Transverse colon (tissue), 4 donors: ENCODE results near the gene NAA30. TPM values are rescaled to one million over a fixed set of nuclear protein-coding genes. Genes with fewer than 3 reads are reported as not detected.

Experiments
- DNase-seq: peaks from one replicate; pipeline ENCODE4 v3.0.0-alpha.2; 2019
- H3K27ac ChIP-seq, 4 donors: fragments of 200-600 bp; sonication (generic); 2 replicates each; pipeline ENCODE4 v1.5.1; 2016 to 2018; ENCODE audit warnings: inconsistent platforms in 4 of 4
- H3K27me3 ChIP-seq: fragments of 200-600 bp; sonication (generic); 2 replicates; pipeline ENCODE4 v1.5.1; 2017; ENCODE audit warnings: inconsistent platforms
- H3K36me3 ChIP-seq, 4 donors: fragments of 200-600 bp; sonication (generic); 2 replicates each; pipeline ENCODE4 v1.5.1; 2017 to 2019; ENCODE audit warnings: inconsistent platforms in 4 of 4
- H3K4me1 ChIP-seq, 4 donors: fragments of 200-600 bp; sonication (generic); 2 replicates each; pipeline ENCODE4 v1.5.1; 2017 to 2020; ENCODE audit warnings: inconsistent platforms in 4 of 4
- H3K4me3 ChIP-seq, 4 donors: fragments of 200-600 bp; sonication (generic); 1 replicate in 1 of 4; 2 replicates in 3 of 4; pipeline versions ENCODE4 v1.5.1 to v1.6.1; 2017 to 2019; ENCODE audit warnings: inconsistent platforms in 4 of 4
- H3K9me3 ChIP-seq, 2 donors: fragments of 200-600 bp; sonication (generic); 2 replicates each; pipeline ENCODE4 v1.5.1; 2017 to 2019; ENCODE audit warnings: inconsistent platforms in 2 of 2
- EP300 ChIP-seq: sonication (generic); formaldehyde crosslinking; IDR thresholded peaks from one replicate; pipeline ENCODE4 v1.6.1; 2017; ENCODE audit warnings: antibody characterized with exemption, low read depth
- POLR2A ChIP-seq: fragments of 450-650 bp; IDR thresholded peaks from one replicate; pipeline ENCODE4 v1.6.1; 2016; ENCODE audit warnings: antibody characterized with exemption, mild to moderate bottlenecking, moderate library complexity
- POLR2AphosphoS5 ChIP-seq, 3 donors: sonication (generic); formaldehyde crosslinking; IDR thresholded peaks; one replicate each; pipeline ENCODE4 v1.6.1; 2016; ENCODE audit warnings: antibody characterized with exemption in 3 of 3
- WGBS, 2 donors: methylation state at CpG; one replicate each; pipeline ENCODE4 v1.1.5; 2018; ENCODE audit warnings: low coverage in 1 of 2; 5-methylcytosine and 5-hydroxymethylcytosine counted together
- in situ Hi-C, 4 donors: fragments of 200-750 bp; cut with MboI; loops; one replicate each; pipeline versions ENCODE4 v1.15.0 to v1.15.1; 2017; ENCODE audit warnings: low sequenced_read_pairs in 3 of 4, low pct_ligation_motif_present in 1 of 4, low pct_unique_long_range_greater_than_20kb in 1 of 4
- intact Hi-C: fragments of 100-400 bp; cut with DNase I; formaldehyde crosslinking; loops from one replicate; pipeline ENCODE4 v1.15.1; 2023; ENCODE audit warnings: low total_unique reads
- total RNA-seq, 4 donors: library from RNA; depleted of rRNA; stranded (reverse); fragments of >200 nt; gene quantifications; one replicate each; pipeline ENCODE4 v1.1.0, GENCODE V29; 2016
- TF ChIP-seq, protein P1 (sequence below), 5 experiments: fragments of 200-600 bp in 3 of 5; fragments of 450-650 bp in 2 of 5; sonication (generic) in 3 of 5; IDR thresholded peaks; 1 replicate in 2 of 5; 2 replicates in 3 of 5; pipeline ENCODE4 v1.5.1; 2016 to 2017; ENCODE audit warnings: antibody characterized with exemption in 5 of 5, inconsistent platforms in 3 of 5, mild to moderate bottlenecking in 2 of 5, moderate library complexity in 1 of 5

Gene NAA30
- total RNA-seq, 4 donors from 2014 or later = 4.4 to 16.5 (median 12.0) TPM

DNA sequence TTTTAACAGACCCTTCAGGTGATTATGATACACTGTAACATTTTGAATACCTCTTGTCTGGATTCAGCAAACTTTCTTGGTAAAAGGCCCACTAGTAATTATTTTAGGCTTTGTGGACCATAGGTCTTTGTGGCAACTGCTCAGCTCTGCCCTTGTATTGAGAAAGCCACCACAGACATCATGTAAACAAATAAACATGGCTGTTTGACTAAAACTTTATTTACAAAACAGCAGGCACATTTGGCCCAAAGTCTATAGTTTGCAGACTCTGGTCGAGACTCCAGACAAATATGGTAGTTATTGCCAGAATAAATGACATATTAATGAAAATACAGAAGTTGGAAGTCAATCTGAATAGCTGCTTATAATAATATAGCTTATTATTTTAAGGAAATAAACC, 18.2 kb downstream of the NAA30 start:
- H3K27me3 ChIP-seq = no peaks in the 10 kb centered on the region
- H3K4me3 ChIP-seq = no peak overlapping the region
- 71 to 89% methylated on average over 1 of the region's 1 CpG for WGBS, 2 donors
- intact Hi-C loops = no loop called here
- in situ Hi-C loops = no loop called here
- no peak overlapping the region for H3K27ac ChIP-seq
- DNase-seq = no peak
- H3K36me3 ChIP-seq = peaks cover 0 to 18% (median 4%) of the 10 kb centered on the region in 4 donors
- H3K9me3 ChIP-seq = no peaks in the 10 kb centered on the region
- H3K4me1 ChIP-seq = no peaks in the 10 kb centered on the region
- TF ChIP-seq POLR2AphosphoS5 (IDR thresholded peaks at IDR 0.05) (no peak), EP300 (no peak), POLR2A (no peak)
- TF ChIP-seq, protein P1, sequence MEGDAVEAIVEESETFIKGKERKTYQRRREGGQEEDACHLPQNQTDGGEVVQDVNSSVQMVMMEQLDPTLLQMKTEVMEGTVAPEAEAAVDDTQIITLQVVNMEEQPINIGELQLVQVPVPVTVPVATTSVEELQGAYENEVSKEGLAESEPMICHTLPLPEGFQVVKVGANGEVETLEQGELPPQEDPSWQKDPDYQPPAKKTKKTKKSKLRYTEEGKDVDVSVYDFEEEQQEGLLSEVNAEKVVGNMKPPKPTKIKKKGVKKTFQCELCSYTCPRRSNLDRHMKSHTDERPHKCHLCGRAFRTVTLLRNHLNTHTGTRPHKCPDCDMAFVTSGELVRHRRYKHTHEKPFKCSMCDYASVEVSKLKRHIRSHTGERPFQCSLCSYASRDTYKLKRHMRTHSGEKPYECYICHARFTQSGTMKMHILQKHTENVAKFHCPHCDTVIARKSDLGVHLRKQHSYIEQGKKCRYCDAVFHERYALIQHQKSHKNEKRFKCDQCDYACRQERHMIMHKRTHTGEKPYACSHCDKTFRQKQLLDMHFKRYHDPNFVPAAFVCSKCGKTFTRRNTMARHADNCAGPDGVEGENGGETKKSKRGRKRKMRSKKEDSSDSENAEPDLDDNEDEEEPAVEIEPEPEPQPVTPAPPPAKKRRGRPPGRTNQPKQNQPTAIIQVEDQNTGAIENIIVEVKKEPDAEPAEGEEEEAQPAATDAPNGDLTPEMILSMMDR (IDR thresholded peaks at IDR 0.05) = no peak

DNA sequence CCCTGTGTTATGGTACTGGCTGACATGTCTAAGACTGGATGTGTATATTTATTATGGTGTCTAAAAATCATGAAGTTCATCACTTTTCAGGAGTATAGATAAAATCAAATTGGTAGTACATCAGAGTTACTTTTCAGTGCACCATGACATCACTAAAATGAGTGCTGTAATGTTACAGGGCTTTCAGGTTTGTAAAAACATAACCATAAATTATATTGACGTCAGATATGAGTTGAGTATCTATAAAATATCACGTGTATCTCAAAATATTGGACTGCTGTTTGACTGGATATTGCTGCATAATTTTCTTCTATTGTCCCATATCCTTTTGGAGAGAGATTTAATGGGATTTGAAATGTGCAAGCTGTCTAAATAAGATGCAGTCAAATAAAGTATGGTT, 22.0 kb downstream of the NAA30 start:
- H3K4me3 ChIP-seq = no peak overlapping the region
- TF ChIP-seq, protein P1 (IDR thresholded peaks at IDR 0.05) = no peak
- TF ChIP-seq EP300 = no peak
- TF ChIP-seq POLR2A = no peak
- no peak for TF ChIP-seq POLR2AphosphoS5 (IDR thresholded peaks at IDR 0.05)
- 27 to 38% methylated on average over 2 of the region's 2 CpGs for WGBS, 2 donors
- in situ Hi-C loops = no loop called here
- DNase-seq = no peak
- H3K4me1 ChIP-seq = no peaks in the 10 kb centered on the region
- H3K36me3 ChIP-seq = no peaks in the 10 kb centered on the region
- intact Hi-C loops = no loop called here
- no peaks in the 10 kb centered on the region for H3K9me3 ChIP-seq
- no peak overlapping the region for H3K27ac ChIP-seq
- no peaks in the 10 kb centered on the region for H3K27me3 ChIP-seq

DNA sequence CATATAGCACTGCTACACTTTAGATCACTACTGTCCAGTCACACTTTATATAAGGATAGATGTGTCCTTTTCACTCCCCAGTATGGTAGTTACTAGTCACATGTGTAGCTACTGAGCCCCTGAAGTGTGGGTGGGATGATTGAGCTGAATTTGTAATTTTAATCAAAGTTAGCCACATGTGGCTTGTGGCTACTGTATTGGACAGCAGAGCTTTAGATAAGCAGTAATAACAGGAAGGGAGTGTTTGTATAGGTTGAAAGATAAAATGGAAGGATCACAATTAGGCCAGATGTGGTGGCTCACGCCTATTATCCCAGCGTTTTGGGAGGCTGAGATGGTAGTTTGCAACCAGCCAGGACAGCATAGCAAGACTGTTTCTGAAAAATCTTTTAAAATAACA, 23.5 kb downstream of the NAA30 start:
- Histone ChIP-seq H3K9me3 (no peaks in the 10 kb centered on the region), H3K4me1 (no peaks in the 10 kb centered on the region), H3K4me3 (no peak overlapping the region), H3K27me3 (no peaks in the 10 kb centered on the region), H3K27ac (no peak overlapping the region), H3K36me3 (no peaks in the 10 kb centered on the region)
- no peak for DNase-seq
- in situ Hi-C loops = no loop called here
- TF ChIP-seq POLR2A (no peak), POLR2AphosphoS5 (IDR thresholded peaks at IDR 0.05) (no peak), EP300 (no peak)
- TF ChIP-seq, protein P1 (IDR thresholded peaks at IDR 0.05) = no peak
- intact Hi-C loops = no loop called here
- WGBS, 2 donors = 83 to 90% methylated on average over 2 of the region's 2 CpGs

DNA sequence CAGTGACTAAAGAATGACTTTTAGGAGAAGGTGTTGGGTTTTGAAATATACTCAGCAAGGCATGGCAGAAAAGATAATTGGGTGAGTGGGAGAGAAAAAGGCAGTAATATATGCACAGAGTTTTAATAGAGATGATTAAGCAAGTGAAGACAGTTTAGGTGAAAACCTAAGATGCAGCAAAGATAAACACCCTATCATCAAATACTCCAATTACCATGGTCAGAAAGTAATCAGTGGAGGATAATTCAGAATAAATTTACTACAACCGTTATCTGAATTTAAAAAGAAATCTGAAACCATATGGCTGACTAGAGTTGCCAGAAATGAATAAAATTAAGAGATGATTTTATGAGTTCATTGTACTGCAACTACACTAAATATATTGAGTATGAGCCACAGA, 26.8 kb downstream of the NAA30 start:
- no peaks in the 10 kb centered on the region for H3K27me3 ChIP-seq
- no peaks in the 10 kb centered on the region for H3K36me3 ChIP-seq
- no peak overlapping the region for H3K4me3 ChIP-seq
- H3K27ac ChIP-seq = no peak overlapping the region
- WGBS, 2 donors = 73 to 82% methylated on average over 1 of the region's 1 CpG
- no peak for TF ChIP-seq POLR2AphosphoS5 (IDR thresholded peaks at IDR 0.05)
- no peak for TF ChIP-seq POLR2A
- TF ChIP-seq, protein P1 (IDR thresholded peaks at IDR 0.05) = no peak
- TF ChIP-seq EP300 = no peak
- no peaks in the 10 kb centered on the region for H3K4me1 ChIP-seq
- no peaks in the 10 kb centered on the region for H3K9me3 ChIP-seq
- DNase-seq = no peak
- in situ Hi-C loops = no loop called here
- intact Hi-C loops = no loop called here
